NCI-H2196 (cell line): ENCODE measurements around the gene CWH43.
"Not testable (repeated sequence)": the region's sequence is repeated elsewhere in the genome, so short reads cannot be mapped to it uniquely, and the experiment has no call there.

Experiments used
- DNase-seq: peaks from one replicate; lab custom pipeline; 2025; ENCODE audit not compliant: unreplicated experiment; lab: John Stamatoyannopoulos, UW

Gene CWH43

DNA sequence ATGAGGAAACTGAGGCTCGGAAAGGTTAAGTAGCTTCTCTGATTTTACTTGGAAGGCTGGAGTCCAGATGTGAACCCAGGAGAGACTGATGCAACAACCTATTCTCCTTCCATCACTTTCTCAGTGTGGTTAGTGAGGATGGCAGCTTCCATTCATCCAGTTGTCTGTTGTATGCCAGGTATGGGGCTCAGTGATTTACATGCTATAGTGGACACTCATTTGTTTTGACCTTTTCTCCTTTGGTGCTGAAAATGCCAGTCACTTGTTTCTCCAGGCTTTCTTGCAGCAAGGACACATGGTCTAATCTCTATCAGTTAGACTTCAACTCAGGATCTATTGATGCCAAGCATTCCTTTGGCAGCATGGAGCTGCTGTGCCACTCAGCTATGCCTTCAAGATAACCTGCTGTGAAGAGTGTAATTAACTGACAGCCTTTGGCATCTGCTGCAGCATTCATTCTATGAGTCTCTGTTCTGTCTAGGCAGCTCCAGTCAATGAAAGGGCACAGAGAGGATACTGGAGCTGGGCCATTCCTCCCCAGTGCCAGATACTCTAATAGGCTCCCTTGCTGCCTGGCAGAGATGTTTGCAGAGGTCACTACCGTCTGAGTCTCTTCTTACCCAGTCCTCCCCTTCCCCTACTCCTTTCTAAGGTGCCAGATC is 11.0 kb upstream of the CWH43 start:
- DNase-seq = no peak

DNA sequence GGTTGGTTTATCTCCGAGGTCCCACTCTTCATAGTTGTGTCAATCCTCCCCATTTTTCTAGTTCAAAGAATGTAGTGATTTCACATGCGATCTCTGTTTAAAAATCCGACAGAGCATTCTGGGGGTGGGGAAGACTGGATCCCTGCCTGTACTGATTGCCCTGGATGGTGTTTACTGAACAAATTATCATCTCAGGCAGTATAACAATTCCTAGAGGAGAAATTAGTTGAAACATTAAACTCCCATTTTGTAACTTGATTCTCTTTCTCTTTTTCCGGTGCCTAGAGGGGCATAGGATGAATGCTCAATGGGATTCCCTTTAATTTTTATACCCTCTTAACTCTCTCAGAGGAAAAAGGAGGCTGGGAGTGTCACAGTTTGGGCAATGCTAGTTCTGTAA is 10.0 kb upstream of the CWH43 start:
- no peak for DNase-seq

DNA sequence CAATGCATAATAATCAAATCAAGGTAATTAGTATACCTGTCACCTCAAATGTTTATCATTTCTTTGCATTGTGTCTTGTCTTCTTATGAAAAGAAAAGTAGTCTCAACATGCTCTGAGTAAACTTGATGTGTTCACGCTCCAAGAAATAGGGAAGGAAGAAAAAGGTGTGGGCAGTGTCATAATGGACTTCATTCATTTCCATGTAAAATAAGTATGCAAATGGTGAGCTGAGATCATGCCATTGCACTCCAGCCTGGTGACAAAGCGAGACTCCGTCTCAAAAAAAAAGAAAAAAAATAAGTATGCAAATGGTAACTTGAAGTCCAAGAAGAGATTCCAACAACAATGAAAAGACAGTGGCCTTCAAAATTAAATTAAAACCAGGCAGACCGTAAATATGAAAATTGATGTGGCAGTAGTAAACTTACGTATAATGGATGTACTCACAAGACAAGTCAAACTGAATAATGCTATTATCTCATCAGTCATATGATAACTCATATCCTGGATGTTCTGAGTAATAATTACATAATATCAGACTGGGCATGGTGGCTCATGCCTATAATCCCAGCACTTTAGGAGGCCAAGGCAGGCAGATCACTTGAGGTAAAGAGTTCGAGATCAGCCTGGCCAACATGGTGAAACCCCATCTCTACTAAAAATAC is 6.0 kb upstream of the CWH43 start:
- no peak for DNase-seq

DNA sequence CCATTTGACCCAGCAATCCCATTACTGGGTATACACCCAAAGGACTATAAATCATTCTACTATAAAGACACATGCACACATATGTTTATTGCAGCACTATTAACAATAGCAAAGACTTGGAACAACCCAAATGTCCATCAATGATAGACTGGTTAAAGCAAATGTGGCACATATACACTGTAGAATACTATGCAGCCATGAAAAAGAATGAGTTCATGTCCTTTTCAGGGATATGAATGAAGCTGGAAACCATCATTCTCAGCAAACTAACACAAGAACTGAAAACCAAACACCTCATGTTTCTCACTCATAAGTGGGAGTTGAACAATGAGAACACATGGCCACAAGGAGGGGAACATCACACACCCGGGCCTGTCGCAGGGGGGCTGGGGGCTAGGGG is 2.1 kb upstream of the CWH43 start:
- DNase-seq = not testable (repeated sequence)

DNA sequence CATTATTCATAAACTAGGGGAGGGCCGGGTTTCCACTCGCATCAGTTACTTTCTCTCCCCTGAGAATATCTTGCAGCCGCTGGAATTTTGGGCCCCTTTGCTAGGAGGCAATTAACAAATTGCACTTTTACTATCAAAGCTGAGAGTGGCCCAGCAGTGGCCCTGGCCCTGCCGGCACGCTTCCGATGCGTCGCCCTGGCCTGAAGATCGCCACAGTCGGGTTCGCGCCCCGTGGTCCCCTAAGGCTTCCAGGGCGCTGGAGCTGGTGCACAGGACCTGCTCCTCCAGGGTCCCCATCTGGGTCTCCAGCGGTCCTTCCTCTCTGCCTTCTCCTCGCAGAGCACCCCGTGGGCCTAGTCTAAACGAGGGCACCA is 486 bp upstream of the CWH43 start:
- DNase-seq = no peak

DNA sequence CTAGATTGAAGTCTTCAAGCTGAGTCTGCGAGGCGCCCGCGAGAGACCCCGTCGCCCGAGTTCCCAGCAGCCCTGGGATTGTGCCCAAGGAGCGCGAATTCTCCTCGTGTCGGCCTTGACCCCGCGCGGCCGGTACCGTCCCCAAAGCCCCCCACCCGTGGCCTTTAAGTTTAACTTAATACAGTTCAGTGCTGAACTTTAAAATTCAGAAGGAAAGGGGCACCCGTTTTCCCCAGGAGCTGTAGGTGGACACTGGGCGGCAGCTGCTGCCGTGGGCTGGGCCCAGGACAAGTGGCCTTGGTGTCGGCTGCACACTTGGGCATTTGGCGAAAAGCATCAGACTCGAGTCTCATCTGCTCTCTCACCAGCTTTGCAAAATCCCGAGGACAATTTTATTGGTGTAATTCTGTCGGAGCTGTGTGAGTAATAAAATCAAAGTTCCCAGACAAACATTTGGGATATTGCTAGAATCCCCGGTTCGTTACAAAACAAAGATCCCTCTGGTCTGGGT is 634 bp downstream of the CWH43 start:
- no peak for DNase-seq

DNA sequence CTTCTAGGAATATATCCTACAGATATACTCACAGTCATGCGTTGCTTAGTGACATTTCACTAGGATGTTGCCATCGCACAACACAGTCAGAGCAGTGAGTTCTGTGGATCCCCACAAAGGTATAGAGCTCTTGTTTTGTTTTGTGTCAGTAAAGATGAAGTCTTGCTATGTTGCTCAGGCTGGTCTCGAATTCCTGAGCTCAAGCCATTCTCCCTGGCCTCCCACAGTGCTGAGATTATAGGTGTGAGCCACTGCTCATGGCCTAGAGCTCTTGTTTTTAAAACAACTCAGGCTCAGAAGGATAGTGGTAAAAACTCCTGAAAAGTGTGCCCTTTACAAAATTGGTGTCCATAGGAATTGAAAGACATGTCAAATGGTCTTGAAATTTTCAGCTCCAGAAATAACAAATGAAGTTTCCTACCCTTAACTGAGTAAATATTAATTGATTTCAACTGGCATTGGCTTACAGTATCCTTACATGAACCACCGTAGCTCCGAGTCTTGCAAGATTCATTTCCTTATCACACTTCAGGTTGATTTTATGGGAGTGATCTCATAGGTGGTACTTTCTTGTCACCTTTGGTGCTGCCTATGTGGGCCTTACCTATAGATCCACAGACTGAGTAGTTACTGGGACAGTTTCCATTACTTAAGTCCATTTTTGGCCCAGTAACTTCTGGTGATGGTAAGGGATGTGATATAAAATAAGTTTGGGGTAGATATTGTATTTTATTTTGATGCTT is 3.6 kb downstream of the CWH43 start:
- DNase-seq = no peak

DNA sequence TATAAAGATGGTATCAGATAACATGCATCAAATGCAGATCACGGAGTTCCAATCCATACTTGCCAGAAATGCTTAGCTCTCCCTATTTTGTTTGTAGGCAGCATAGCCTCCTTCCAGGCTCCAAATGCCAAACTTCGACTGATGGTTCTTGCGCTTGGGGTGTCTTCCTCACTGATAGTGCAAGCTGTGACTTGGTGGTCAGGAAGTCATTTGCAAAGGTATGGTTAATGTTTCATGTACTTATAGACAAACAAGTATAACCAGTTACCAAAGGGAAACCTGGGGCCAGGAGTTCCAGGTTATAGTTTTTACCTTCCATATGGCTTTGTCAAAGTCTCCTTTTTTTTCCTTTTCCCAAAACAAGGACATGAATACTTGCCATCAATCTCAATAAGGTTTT is 5.3 kb downstream of the CWH43 start:
- no peak for DNase-seq

DNA sequence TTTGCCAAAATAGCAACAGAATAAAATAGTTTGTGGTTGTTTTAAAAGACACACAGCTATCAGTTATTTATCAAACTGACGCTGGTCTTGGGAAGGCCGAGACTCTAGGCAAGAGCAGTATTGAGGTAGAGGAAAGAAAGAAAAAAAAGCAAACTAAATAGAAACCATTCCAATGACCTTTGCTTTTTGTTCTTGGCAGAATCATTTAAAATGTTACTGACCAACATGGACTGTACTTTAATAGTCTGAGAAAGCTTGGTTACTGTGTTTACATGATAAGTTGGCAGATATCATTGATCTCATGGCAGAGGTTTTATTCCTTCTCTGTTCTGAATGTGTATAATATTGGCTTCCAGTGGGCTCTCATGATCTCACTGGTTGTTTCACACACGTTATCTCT is 11.9 kb downstream of the CWH43 start:
- DNase-seq = no peak

DNA sequence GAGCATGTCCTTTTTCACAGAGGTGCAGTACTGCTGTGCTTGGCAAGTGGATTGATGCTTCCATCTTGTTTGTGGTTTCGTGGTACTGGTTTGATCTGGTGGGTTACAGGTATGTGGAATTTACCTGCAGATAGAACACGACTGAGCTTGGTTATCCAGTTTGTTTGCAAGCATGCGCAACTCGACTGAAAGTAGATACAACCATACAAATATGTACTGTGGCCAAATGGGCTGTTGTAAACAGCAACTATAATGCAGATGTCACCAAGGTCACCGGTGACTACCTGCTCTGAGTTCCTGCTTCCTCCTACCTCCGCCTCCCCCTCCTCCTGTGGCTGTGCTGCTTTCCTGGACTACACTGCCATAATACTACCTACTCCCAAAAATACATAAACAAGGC is 12.4 kb downstream of the CWH43 start:
- DNase-seq = no peak

DNA sequence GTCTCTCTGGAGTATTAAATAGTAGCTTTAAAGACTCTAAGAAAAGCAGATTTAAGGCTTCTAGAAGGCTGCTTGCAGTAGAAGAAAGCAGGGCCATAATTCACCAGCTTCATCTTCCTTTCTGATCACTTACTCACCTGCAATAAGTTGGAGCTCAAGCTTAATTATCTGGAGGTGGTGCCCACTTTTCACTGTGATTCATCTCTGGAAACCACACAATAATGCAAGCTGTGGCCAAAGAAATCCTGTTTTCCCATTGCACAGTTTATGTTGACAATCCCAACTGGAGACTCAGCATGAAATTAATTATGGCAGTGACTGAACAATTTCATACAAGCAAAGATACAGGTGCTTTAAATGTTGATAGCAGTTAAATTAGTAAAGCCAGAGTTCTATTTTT is 14.7 kb downstream of the CWH43 start:
- no peak for DNase-seq

DNA sequence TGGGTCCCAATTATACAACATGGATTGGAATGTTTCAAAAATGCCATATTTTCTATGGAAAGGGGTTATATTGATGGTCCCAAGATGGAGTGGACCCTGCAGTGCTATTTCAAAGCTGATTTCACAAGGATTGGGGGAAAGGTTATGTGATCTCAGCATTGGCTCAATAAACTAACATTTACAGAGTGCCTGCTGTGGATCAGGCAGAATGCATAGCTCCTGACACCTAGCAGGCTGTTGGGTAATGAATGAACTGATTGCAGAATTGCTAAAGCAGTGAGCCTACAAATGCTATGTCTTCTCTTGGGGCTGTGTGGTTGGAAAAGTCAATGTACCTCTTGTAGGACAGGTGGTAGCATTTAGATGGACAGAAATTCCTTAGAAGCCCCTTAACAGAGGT is 16.9 kb downstream of the CWH43 start:
- DNase-seq = no peak

DNA sequence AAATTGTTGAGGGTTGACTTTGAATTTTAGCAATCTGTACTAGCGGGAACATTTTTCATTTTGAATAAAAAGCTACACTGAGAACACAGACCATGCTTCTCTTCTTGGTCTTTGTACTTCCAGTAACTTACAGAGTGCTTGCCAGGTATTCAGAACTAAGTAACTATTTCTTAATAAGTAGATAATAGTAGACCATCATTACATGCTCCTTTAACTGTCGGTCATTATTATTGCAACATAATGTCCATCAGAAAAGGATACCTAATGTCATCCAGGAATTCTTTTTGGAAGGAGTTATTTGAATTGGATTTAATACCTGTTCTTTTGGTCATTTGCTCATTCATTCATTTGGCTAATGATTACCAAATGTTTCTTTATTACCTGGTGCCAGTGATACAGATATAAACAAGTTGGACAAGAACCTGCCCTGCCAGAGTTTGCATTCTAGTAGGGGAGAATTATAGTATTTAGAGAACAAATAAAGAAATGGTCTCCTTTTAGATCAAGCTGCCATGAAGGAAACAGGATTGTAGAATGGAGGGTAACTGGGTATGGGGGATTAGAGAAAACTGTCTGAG is 32.7 kb downstream of the CWH43 start:
- DNase-seq = no peak

DNA sequence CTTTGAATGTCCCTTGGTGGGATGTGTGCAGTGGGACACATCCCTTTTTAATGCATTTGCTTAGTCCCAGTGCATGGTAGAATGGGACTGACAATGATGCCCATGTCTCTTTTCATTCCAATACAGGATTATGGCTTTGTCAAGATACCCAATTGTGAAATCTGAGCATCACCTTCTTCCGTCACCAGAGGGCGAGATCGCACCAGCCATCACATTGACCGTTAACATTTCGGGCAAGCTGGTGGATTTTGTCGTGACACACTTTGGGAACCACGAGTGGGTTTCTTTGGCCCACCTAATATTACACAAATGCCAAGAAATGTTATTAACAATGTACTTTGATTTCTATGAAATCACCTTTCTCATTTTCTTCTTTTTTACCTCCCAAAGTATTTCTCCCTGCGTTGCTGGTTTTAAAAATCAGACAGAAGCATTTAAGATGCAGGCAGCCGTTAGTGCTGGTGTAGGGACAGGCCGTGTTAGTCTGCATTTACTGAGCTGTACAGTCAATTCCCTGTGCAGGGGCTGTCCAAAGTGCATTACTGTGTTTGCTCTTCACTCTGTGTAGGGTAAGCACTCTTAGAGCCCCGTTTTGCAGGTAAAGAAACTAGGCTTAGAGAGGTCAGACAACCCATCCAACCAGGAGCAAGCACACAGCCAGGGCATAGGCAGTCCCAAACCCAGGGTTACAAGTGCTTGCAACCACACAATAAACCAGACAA is 46.5 kb downstream of the CWH43 start:
- peak; percentile 6 for DNase-seq

DNA sequence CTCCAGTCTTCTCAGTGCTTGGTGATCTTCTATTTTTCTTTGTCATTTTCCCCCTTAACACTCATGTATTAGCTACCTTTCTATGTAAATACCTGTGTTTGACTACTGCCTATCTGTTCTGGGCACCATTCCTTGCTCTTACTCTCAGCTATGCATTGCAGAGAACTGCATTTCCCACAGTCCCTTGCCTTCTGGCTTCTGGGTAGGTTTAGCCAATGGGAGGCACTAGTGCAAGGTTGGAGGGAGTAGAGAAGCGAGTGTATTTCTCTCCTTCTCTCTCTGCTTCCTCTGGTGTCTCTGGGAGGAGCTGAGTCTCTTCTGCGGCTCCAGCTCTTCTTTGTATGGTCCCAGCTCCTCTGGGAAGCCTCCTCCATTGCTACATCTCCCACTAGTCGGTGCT is 50.5 kb downstream of the CWH43 start:
- DNase-seq = no peak

DNA sequence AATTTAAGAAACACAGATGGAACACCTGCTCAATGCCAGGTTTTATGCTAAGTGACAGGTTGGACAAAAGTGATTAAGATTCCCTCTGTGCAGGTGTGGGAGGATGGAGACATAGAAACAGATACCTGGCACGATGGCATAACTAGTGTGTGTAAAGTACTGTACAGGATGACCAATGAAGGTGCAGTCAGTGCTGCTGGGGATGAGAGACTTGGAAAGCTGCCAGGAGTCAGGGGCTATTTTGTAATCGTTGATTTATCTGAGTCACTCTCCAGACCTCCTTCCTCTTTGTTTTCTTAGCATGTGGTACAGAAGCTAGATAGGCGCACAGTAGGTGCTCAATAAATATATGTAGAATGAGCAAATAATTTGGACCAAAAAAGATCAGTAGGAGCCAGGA is 58.2 kb downstream of the CWH43 start:
- DNase-seq = no peak

DNA sequence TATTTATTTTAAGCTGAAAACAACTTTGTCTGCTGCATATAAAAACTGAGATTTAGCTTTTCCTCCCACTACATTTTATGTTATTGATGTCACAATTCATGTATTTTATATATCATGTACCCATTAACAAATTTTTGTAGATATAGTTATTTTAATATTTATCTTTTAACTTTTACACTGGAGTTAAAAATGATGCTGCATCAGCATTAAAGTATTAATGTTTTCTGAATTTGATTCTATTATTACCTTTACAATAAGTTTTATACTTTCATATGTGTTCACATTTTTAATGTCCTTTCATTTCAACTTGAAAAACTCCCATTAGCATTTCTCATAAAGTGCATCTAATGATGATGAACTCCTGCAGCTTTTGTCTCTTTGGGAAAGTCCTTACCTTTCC is 72.2 kb downstream of the CWH43 start:
- no peak for DNase-seq

DNA sequence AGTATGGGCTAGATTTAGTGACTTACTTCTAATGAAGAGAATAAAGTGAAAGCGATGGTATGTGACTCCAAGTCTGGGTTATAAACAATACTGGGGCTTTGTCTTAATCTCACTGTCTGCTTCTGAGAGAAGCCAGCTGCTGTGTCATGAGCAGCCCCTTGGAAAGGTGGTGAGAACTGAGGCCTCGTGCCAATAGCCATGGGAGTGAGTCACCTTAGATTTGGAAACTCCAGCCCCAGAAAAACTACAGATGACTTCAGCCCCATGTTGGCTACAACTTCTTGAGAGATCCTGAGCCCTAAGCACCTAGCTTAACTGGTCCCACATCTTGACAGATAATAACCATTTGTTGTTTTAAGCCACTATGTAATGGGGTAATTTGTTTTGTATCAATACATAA is 77.6 kb downstream of the CWH43 start:
- DNase-seq = no peak

DNA sequence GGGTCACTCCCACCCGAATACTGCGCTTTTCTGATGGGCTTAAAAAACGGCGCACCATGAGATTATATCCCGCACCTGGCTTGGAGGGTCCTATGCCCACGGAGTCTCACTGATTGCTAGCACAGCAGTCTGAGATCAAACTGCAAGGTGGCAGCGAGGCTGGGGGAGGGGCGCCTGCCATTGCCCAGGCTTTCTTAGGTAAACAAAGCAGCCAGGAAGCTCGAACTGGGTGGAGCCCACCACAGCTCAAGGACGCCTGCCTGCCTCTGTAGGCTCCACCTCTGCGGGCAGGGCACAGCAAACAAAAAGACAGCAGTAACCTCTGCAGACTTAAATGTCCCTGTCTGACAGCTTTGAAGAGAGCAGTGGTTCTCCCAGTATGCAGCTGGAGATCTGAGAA is 86.1 kb downstream of the CWH43 start:
- DNase-seq = not testable (repeated sequence)

DNA sequence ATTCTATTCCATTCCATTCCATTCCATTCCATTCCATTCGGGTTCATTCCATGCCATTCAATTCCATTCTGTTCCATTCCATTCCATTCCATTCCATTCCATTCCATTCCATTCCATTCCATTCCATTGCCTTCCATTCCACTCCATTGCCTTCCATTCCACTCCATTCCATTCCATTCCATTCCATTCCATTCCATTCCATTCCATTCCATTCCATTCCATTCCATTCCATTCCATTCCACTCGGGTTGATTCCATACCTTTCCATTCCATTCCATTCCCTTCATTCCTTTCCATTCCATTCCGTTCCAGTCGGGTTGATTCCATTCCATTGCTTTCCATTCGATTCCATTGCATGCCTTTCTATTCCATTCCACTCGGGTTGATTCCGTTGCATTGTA is 105.8 kb downstream of the CWH43 start:
- DNase-seq = not testable (repeated sequence)

DNA sequence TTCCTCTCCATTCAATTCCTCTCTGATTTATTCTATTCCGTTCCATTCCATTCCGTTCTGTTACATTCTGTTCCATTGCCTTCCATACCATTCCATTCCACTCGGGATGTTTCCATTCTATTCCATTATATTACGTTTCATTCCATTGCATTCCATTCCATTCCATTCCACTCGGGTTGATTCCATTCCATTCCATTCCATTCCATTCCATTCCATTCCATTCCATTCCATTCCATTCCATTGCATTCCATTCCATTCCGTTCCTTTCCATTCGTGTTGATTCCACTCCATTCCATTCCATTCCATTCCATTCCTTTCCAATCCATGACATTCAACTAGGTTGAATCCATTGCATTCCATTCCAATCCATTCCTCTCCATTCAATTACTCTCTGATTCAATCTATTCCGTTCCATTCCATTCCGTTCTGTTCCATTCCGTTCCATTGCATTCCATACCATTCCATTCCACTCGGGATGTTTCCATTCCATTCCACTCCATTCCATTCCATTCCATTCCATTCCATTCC is 106.6 kb downstream of the CWH43 start:
- DNase-seq = not testable (repeated sequence)
